BJ (cell line): ENCODE data around the gene BCKDHB. TPM values are rescaled to one million over a fixed set of nuclear protein-coding genes. Genes with fewer than 3 reads are reported as not detected.

ENCODE experiments used
- CTCF ChIA-PET: fragments of 350-600 bp; formaldehyde crosslinking; extraction: SDS; loops from one replicate; lab custom pipeline; 2021; ENCODE audit warnings: antibody characterized with exemption, inconsistent platforms; lab: Yijun Ruan, JAX
- POLR2A ChIA-PET: fragments of 300-600 bp; sonication (Branson Sonifier 250); formaldehyde crosslinking; extraction: SDS; loops from one replicate; lab custom pipeline; 2021; ENCODE audit warnings: antibody characterized with exemption; lab: Charles Lee
- DNase-seq: peaks from one replicate; pipeline ENCODE4 v3.0.0-alpha.2; 2011; ENCODE audit warnings: low read depth
- H3K27me3 ChIP-seq: 2 replicates; pipeline ENCODE4 v1.6.0; 2011; ENCODE audit warnings: low read length; ENCODE audit not compliant: control insufficient read depth, insufficient read depth
- H3K36me3 ChIP-seq: 2 replicates; pipeline ENCODE4 v1.5.1; 2011; ENCODE audit warnings: low read length; ENCODE audit not compliant: control insufficient read depth, insufficient read depth
- H3K4me3 ChIP-seq: 2 replicates; pipeline ENCODE4 v1.5.1; 2011; ENCODE audit warnings: low read depth, mild to moderate bottlenecking, control low read depth, low read length
- polyA plus RNA-seq: library from polyadenylated mRNA; depleted of rRNA; stranded (reverse); fragments of >200 nt; gene quantifications from 2 replicates; pipeline ENCODE4 v1.2.3, GENCODE V29; 2011
- TF ChIP-seq, protein P1 (sequence below): IDR thresholded peaks from 2 replicates; pipeline ENCODE4 v1.5.1; 2011; ENCODE audit warnings: low read depth, mild to moderate bottlenecking, control low read depth, inconsistent platforms, low read length, moderate library complexity; ENCODE audit not compliant: insufficient read depth

The BCKDHB gene
- polyA plus RNA-seq, 1 experiment, result 8.0 TPM

GRCh38 chr6:80268865-80269730 is 162.6 kb downstream of the BCKDHB start:
- H3K36me3 ChIP-seq, result no peaks in the 10 kb centered on the region
- no peak for DNase-seq
- ChIA-PET POLR2A (no interaction called here), CTCF (no interaction called here)
- no peak overlapping the region for H3K4me3 ChIP-seq
- H3K27me3 ChIP-seq, result no peaks in the 10 kb centered on the region
- TF ChIP-seq, protein P1, sequence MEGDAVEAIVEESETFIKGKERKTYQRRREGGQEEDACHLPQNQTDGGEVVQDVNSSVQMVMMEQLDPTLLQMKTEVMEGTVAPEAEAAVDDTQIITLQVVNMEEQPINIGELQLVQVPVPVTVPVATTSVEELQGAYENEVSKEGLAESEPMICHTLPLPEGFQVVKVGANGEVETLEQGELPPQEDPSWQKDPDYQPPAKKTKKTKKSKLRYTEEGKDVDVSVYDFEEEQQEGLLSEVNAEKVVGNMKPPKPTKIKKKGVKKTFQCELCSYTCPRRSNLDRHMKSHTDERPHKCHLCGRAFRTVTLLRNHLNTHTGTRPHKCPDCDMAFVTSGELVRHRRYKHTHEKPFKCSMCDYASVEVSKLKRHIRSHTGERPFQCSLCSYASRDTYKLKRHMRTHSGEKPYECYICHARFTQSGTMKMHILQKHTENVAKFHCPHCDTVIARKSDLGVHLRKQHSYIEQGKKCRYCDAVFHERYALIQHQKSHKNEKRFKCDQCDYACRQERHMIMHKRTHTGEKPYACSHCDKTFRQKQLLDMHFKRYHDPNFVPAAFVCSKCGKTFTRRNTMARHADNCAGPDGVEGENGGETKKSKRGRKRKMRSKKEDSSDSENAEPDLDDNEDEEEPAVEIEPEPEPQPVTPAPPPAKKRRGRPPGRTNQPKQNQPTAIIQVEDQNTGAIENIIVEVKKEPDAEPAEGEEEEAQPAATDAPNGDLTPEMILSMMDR, result no peak

DNA sequence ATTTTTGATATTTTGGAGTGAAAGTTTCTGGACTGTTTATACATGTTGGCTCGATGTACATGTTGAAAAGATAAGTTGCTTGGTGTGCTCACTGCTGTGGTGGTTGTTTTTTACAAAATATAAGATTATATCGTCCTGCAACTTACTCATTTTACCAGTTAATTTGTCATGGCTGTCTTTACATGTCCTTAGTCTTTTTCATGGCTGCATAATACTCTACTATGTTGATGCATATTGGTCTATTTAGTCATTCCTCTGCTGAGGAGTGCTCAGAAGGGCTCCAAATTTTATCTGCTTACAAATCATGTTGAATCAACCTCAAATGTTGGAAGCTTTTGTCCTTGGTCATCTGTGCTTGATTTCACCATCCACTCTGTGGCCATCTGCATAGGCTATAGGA is 164.6 kb downstream of the BCKDHB start:
- TF ChIP-seq, protein P1, result no peak
- H3K4me3 ChIP-seq, result no peak overlapping the region
- POLR2A ChIA-PET, result no interaction called here
- CTCF ChIA-PET, result interaction anchor here (0.6 kb wide), 1 partner anchor 537 kb away, joined by 3 read pairs; no protein-coding TSS in a partner anchor
- DNase-seq, result no peak
- no peaks in the 10 kb centered on the region for H3K36me3 ChIP-seq
- no peaks in the 10 kb centered on the region for H3K27me3 ChIP-seq

DNA sequence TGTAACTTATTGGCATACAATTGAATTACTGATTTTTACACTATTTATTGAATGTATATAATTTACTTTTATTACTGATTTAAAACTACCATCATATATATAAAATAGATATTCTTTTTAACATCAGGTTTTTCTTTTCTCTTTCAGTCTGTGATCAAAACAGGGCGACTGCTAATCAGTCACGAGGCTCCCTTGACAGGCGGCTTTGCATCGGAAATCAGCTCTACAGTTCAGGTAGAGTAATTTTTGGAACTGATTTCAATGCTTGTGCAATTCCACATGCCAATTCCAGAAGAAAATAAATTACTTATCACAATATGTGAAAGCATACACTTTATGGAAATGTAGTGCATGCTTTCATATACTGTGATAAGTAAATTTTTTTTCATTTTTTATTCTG is 166.5 kb downstream of the BCKDHB start:
- POLR2A ChIA-PET, result no interaction called here
- TF ChIP-seq, protein P1, result no peak
- H3K36me3 ChIP-seq, result no peaks in the 10 kb centered on the region
- no peak for DNase-seq
- H3K4me3 ChIP-seq, result no peak overlapping the region
- CTCF ChIA-PET, result no interaction called here
- no peaks in the 10 kb centered on the region for H3K27me3 ChIP-seq

- Histone ChIP-seq H3K27me3 (no peaks in the 10 kb centered on the region), H3K36me3 (no peaks in the 10 kb centered on the region), H3K4me3 (no peak overlapping the region)
- DNase-seq, result no peak
- TF ChIP-seq, protein P1, result no peak
- ChIA-PET POLR2A (interaction anchor here (0.6 kb wide), 1 partner anchor 178 kb away, joined by 3 read pairs; no protein-coding TSS in a partner anchor), CTCF (no interaction called here)
These were observed 170.4 kb downstream of the BCKDHB start for GRCh38 chr6:80276861-80277260.

DNA sequence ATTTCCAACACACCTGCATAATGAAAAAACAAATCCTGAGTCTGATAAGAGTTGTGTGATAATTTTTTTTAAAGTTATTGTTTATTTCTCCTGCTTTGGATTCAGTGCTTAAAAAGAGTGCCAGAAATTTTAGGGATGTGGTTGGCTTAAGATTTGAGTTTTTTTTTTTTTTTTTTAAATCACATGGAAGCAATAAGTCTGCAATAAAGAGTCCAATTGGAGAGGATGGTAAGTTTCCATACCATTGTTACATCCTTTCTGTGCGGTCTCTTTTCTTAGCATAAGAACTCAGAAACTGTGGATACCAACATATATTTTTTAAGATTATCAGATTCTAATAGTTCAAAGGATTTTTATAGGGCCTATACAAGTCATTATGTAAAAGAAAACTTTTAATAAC is 171.0 kb downstream of the BCKDHB start:
- Histone ChIP-seq H3K27me3 (no peaks in the 10 kb centered on the region), H3K4me3 (no peak overlapping the region), H3K36me3 (no peaks in the 10 kb centered on the region)
- TF ChIP-seq, protein P1, result no peak
- CTCF ChIA-PET, result no interaction called here
- no peak for DNase-seq
- POLR2A ChIA-PET, result no interaction called here
